Esophagus squamous epithelium (tissue), 5 donors: Measurements from ENCODE around the gene VAV3. TPM values are rescaled to one million over a fixed set of nuclear protein-coding genes. Genes with fewer than 3 reads are reported as not detected.
A peak's percentile ranks its signal among the peaks of the same experiment; 100 is the strongest.

ENCODE experiments used
- DNase-seq: peaks from one replicate; lab custom pipeline; 2025; lab: John Stamatoyannopoulos, UW
- H3K27ac ChIP-seq, 4 donors: fragments of 200-600 bp; sonication (generic); one replicate each; pipeline ENCODE4 v1.5.1; 2016 to 2019; ENCODE audit warnings: mild to moderate bottlenecking in 1 of 4
- H3K27me3 ChIP-seq, 4 donors: fragments of 200-600 bp; sonication (generic); 1 replicate in 3 of 4; 2 replicates in 1 of 4; pipeline versions ENCODE4 v1.5.1 to v1.6.0; 2017 to 2021; ENCODE audit warnings: antibody characterized with exemption in 1 of 4
- H3K36me3 ChIP-seq, 3 donors: fragments of 200-600 bp; sonication (generic); one replicate each; pipeline ENCODE4 v1.5.1; 2016 to 2019
- H3K4me1 ChIP-seq, 3 donors: fragments of 200-600 bp; sonication (generic); one replicate each; pipeline ENCODE4 v1.5.1; 2017 to 2019
- H3K4me3 ChIP-seq, 4 donors: fragments of 200-600 bp; sonication (generic); 1 replicate in 3 of 4; 2 replicates in 1 of 4; pipeline ENCODE4 v1.5.1; 2016 to 2019; ENCODE audit warnings: mild to moderate bottlenecking in 2 of 4, moderate library complexity in 1 of 4
- H3K9me3 ChIP-seq, 3 donors: fragments of 200-600 bp; sonication (generic); one replicate each; pipeline ENCODE4 v1.5.1; 2016 to 2019
- POLR2A ChIP-seq, 4 donors: fragments of 450-650 bp; IDR thresholded peaks; one replicate each; pipeline ENCODE4 v1.6.1; 2017; ENCODE audit warnings: antibody characterized with exemption in 4 of 4, mild to moderate bottlenecking in 4 of 4, moderate library complexity in 3 of 4
- WGBS, 2 donors: methylation state at CpG; one replicate each; pipeline ENCODE4 v1.1.5; 2018; 5-methylcytosine and 5-hydroxymethylcytosine counted together
- intact Hi-C: fragments of 100-400 bp; cut with DNase I; formaldehyde crosslinking; loops from one replicate; pipeline ENCODE4 v1.15.0; 2022
- total RNA-seq, 4 donors: library from RNA; depleted of rRNA; stranded (reverse); fragments of >200 nt; gene quantifications; one replicate each; pipeline ENCODE4 v1.1.0, GENCODE V29; 2016
- TF ChIP-seq, protein P1 (sequence below), 6 experiments: fragments of 450-650 bp in 4 of 6; fragments of 200-600 bp in 2 of 6; sonication (generic) in 2 of 6; IDR thresholded peaks; one replicate each; pipeline ENCODE4 v1.5.1; 2016 to 2019; ENCODE audit warnings: antibody characterized with exemption in 6 of 6, mild to moderate bottlenecking in 4 of 6, moderate library complexity in 4 of 6
- donor health status: DM: yes; HTN: yes; CAD: no.

The VAV3 gene
- total RNA-seq, 4 donors from 2014 or later: 43.4 to 126 (median 76.9) TPM

DNA sequence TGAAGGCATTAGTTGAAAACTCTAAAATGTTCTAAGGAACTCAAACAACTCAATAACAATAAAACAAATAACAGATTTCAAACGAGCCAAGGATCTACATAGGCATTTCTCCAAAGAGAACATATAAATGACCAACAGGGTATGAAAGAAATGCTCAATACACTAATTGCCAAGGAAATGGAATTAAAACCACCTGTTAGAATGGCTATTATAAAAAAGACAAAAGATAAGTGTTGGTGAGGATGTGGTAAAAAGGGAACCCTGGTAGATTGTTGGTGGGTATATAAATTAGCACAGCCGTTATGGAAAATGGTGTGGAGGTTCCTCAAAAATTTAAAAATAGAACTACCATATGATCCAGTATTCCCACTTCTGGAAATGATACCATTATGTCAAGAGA, 9.1 kb upstream of the VAV3 start:
- Histone ChIP-seq H3K9me3 (no peaks in the 10 kb centered on the region), H3K27ac (no peak overlapping the region), H3K4me3 (no peak overlapping the region), H3K36me3 (no peaks in the 10 kb centered on the region), H3K4me1 (no peaks in the 10 kb centered on the region), H3K27me3 (no peaks in the 10 kb centered on the region)
- 25 to 56% methylated on average over 2 of the region's 2 CpGs for WGBS, 2 donors
- no peak for DNase-seq
- intact Hi-C loops: no loop called here
- TF ChIP-seq, protein P1, sequence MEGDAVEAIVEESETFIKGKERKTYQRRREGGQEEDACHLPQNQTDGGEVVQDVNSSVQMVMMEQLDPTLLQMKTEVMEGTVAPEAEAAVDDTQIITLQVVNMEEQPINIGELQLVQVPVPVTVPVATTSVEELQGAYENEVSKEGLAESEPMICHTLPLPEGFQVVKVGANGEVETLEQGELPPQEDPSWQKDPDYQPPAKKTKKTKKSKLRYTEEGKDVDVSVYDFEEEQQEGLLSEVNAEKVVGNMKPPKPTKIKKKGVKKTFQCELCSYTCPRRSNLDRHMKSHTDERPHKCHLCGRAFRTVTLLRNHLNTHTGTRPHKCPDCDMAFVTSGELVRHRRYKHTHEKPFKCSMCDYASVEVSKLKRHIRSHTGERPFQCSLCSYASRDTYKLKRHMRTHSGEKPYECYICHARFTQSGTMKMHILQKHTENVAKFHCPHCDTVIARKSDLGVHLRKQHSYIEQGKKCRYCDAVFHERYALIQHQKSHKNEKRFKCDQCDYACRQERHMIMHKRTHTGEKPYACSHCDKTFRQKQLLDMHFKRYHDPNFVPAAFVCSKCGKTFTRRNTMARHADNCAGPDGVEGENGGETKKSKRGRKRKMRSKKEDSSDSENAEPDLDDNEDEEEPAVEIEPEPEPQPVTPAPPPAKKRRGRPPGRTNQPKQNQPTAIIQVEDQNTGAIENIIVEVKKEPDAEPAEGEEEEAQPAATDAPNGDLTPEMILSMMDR (IDR thresholded peaks at IDR 0.05): no peak
- TF ChIP-seq POLR2A (IDR thresholded peaks at IDR 0.05): no peak

DNA sequence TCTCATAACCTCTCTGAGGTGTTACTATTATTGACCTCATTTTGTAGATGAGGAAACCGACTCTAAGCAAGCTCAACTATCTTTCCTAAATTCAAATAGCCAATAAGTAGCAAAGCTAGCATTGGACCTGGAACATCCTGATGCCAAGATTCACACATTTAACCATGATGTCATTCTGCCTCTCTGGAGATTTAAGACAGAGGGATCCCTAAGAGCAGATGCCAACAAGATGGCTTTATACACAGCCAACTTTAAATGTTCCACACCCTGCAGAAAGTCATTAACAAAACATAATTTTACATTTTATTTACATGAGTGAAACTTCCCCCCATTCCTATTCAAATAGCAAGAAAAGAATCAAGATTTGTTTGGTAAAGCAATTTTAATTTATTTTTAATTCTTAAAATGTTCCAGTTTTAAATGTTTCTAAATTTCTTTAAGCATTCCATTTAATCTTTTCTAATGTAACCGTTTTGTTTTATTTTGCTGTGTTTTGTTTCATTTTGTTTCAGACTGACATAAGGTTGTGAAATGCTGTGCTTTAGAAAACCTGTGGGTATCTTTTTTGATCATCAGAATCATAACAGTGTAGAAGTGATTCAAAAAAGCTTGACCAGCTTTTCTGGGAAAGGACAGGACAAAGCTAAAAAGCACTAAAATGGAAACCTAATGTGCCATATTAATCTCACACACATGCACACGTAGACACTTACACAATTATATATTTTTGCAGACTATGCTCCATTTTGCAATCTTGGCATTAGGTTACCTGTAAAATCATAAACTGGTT, 7.6 kb upstream of the VAV3 start:
- TF ChIP-seq, protein P1 (IDR thresholded peaks at IDR 0.05): no peak
- TF ChIP-seq POLR2A (IDR thresholded peaks at IDR 0.05): no peak
- Histone ChIP-seq H3K4me1 (no peaks in the 10 kb centered on the region), H3K4me3 (no peak overlapping the region), H3K9me3 (no peaks in the 10 kb centered on the region), H3K27me3 (peaks cover 0 to 4% (median 0%) of the 10 kb centered on the region in 4 donors), H3K36me3 (no peaks in the 10 kb centered on the region), H3K27ac (no peak overlapping the region)
- intact Hi-C loops: no loop called here
- 41 to 44% methylated on average over 3 of the region's 3 CpGs for WGBS, 2 donors
- DNase-seq: no peak

DNA sequence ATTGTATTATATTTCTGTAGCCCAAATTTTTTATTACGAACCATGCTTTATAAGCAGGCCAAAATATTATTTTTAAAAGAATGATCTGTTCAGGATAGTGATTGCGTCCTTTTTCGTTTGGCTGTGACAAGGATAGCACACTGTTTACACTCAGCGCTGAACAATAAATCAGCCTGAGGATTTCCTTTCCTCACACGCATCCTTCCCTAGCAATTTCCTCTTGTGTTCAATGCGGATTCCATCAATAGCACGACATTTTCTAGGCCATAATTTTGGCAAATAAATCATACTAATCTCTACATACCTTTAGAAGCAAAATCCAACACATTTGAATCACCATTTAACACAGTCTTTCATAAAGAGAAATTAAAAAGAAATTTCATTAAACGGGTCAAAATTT, 1.6 kb upstream of the VAV3 start:
- Histone ChIP-seq H3K27me3 (peaks cover 0 to 45% (median 0%) of the 10 kb centered on the region in 4 donors), H3K9me3 (no peaks in the 10 kb centered on the region), H3K4me3 (no peak overlapping the region), H3K27ac (no peak overlapping the region), H3K36me3 (no peaks in the 10 kb centered on the region), H3K4me1 (peaks cover 8 to 31% (median 20%) of the 10 kb centered on the region in 3 donors)
- WGBS, 2 donors: 81 to 87% methylated on average over 8 of the region's 8 CpGs
- intact Hi-C loops: no loop called here
- no peak for DNase-seq
- no peak for TF ChIP-seq POLR2A (IDR thresholded peaks at IDR 0.05)
- TF ChIP-seq, protein P1 (IDR thresholded peaks at IDR 0.05): no peak

DNA sequence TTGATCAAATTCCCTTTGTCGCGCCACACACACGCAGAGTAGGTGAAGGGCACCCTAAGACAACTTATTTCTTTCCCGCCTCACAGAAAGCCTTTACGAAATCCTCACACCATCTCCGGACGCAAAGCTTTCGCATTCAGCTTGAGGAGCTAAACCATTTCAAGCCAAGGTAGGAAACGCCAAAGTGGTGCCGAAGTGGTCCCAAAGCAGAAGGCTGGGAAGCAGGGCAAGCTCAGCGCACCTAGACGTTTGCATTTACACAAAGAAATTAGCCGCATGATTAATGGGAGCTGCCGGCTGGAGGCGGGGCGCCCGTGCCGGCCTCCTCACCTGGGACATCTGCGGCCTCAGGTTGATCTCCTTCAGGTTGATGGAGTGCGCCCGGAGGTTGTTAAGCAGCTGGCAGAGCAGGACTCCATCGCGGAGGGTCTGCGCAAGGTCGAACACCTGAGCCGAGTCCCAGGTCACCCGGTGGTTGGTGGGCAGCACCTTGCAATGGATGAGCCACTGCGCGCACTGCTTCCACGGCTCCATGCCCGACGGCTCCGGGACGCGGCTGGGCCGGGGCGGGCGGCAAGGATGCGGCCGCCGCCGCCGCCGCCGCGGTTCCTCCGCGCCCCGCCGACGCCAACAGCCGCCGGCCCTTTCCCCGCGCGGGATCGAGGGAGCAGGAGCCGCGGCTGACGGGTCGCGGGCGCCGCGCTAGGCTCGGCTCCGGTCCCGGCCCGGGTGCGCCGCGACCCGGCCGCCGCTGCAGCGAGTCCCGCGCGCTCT, 457 bp downstream of the VAV3 start:
- intact Hi-C loops: no loop called here
- DNase-seq: no peak
- WGBS, 2 donors: 0% methylated on average over 4 to 17 of the region's 79 CpGs

More for the DNA sequence above, 457 bp downstream of the VAV3 start:
- Histone ChIP-seq H3K4me1 (peaks cover 8 to 31% (median 20%) of the 10 kb centered on the region in 3 donors), H3K36me3 (no peaks in the 10 kb centered on the region), H3K27ac (peak overlapping the region; percentile 48 to 77 (median 64)), H3K4me3 (peak overlapping the region; percentile 40 to 69 (median 52)), H3K27me3 (peaks cover 0 to 63% (median 0%) of the 10 kb centered on the region in 4 donors), H3K9me3 (no peaks in the 10 kb centered on the region)
- TF ChIP-seq, protein P1 (IDR thresholded peaks at IDR 0.05): no peak
